LHCN-M2 (cell line): ENCODE data around the gene MGAT5. TPM values are rescaled to one million over a fixed set of nuclear protein-coding genes. Genes with fewer than 3 reads are reported as not detected.
A peak's percentile ranks its signal among the peaks of the same experiment; 100 is the strongest.
"Not testable (repeated sequence)": the region's sequence is repeated elsewhere in the genome, so short reads cannot be mapped to it uniquely, and the experiment has no call there.

Source experiments
- DNase-seq: peaks from one replicate; pipeline ENCODE4 v3.0.0-alpha.2; 2012; ENCODE audit warnings: low read depth
- total RNA-seq: library from RNA; depleted of rRNA; stranded (reverse); fragments of >200 nt; gene quantifications from 2 replicates; pipeline ENCODE4 v1.2.3, GENCODE V29; 2014

The MGAT5 gene
- total RNA-seq, 1 experiment from 2014 or later, result 33.1 TPM

DNA sequence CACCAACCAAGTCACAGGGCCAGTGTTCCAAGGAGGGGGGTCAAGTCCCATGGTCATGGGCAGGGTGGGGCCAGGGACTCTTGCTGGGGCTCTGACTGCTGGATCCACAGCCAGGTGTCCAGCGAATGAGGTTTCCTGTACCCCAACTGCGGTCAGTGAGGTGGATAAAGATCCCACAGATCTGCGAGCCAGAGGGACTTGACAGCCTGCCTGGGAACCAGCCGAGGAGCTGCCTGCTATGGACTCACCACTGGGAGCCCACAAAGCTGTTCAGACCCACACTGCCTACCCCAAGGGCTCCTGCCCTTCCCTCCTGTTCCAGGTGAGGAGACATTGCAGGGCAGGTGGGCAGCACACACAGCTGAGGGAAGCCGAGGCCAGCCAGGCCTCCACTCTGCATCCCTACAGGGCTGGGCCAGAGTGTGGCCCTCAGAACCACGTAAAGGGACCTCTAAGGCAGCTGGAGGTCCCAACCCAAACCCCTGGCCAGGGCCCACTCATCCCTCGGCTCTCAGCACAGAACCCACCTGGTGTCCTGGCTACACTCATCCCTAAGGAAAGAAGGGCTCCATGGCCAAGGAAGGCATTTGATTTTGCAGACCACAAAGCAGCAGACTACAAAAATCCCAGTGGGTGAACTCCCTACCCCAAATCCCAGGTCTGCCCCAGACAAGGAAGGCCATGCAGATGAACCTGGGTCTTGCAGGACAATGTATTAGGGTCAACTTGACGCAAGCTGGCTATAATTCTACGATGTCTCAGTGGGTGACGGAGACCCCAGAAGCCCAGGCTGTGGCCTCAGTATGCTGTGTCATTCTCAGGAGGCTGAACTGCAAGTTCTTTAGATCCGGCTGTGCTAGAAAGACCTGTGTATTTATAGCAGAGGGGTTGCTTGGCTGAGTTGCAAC is 209.2 kb downstream of the MGAT5 start:
- DNase-seq, result no peak

DNA sequence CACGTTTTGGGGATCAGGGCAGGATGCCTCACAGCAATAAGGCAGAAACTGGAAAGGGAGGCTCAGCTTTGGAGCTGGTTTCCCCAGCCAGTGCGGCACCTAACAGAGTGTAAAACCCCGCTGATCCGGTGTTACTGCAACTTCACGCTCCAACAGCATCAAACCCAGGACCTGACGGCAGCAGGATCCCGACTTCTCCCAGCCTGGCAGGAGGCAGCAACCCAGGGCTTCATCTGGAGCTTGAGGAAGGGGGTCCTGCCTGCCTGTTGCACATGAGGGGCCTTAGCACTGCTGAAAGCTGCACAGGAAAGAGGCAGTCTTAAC is 209.8 kb downstream of the MGAT5 start:
- no peak for DNase-seq

DNA sequence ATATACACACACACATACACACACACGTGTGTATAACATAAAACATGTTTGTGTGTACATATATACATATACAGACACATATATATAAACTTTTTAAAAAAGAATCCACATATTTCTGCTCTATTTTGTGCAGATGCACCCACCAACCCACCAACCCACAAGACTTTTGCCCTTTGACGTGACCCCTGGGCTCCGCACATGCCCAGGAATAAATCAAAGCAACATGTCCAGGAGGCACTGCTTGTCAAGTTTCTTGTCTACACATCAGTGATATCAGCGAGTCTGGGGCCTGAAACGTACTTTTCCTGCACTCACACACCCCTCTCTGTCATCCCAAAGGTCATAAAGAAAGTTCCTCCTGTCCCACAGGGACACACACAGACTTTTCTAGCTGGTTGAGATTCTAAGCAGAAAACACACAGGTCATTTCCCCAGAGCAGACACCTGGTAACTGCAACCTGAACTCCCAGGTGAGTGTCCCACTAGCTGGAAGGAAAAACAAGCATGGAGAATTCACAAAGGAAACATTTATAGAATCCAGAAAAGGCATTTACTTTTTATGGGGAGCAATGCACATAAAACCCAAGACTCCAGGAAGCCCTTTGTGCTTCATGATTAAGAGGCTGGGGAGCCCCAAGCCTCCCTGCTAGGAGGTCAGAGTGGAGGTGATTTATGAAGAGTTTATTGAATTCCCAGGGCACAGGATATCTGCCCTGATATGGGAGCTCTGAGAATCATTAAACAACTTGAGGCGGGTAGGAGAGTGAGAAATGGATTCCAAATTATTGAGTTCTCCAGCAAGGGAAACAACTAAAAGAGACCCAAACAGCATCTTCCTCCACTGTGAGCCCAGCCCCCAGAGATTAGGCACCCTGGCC is 211.6 kb downstream of the MGAT5 start:
- DNase-seq, result no peak

DNA sequence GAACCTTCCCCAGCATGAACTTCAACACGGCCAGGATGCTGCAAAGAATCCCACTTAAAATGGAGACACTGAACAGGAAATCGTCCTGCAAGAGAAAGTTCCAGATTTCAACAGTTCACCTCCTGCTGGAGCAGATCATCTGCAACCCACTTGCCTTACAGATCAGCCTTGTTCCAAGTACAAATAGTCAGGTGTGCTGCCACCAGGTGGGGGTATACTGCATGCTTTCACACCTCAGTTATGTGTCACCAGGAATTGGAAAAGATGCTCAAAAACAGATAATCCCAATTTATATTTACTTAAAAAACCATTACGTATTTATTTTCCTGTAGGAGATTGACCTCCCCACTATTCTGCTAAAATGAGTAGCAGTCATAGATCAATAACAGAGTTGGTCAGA is 212.3 kb downstream of the MGAT5 start:
- DNase-seq, result peak; percentile 15

DNA sequence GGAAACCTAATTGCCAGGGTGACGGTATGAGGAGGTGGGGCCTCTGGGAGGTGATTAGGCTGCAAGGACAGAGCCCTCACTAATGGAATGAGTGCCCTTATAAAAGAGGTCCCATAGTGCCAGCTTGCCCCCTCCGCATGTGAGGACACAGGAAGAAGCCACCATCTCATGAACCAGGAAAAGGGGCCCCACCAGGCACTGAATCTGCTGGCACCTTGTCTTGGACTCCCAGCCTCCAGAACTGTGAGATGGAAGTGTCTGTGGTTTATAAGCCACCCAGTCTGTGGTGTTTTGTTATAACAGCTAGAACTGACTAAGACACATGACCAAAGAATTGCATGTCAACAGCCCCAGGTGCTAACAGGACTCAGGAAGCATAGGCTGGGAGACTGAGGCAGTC is 214.3 kb downstream of the MGAT5 start:
- DNase-seq, result no peak

DNA sequence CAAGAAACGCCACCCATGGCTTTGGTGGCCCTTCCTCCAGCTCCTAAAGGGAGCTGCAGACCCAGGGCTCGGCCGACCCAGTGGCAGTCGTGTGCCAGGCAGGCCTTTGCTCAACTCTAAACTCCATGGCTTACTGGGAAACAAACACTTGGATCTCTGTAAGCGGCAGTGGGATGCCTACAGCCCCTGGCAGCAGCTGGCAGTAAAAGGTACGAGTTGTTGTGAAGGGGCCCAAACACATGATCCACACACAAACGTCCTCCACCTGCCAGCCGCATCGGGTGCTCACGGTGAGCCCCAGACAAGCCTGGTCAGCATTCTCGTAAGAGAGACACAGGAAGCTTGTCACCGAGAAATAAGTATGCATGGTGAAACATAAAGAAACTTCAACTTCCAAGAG is 214.9 kb downstream of the MGAT5 start:
- no peak for DNase-seq

DNA sequence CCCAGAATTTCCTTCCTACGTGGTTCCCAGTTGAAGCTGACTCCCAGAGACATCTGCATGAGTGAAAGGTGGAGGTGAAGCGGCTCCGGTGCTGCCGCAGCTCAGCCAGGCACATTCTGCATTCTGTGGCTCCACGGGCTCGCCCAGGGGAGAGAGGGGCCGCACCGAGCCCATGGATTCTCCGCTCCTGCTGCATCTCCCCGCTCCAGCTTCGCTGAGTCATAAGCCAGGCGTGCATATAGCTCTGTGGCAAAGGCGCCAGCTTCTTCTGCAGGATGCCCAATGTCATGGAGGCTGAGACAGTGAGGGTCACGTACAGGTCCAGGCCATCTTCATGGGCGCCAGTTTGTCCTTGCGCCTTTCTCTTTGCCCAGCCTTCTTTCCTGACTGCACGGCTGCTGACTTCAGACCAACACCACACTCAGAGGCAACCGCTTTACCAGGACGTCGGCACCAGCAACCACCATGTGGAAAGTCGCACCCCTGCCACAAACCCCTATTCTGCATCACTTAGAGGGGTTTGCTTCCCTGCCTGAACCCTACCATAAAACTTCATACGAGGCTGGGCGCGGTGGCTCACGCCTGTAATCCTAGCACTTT is 215.7 kb downstream of the MGAT5 start:
- no peak for DNase-seq

DNA sequence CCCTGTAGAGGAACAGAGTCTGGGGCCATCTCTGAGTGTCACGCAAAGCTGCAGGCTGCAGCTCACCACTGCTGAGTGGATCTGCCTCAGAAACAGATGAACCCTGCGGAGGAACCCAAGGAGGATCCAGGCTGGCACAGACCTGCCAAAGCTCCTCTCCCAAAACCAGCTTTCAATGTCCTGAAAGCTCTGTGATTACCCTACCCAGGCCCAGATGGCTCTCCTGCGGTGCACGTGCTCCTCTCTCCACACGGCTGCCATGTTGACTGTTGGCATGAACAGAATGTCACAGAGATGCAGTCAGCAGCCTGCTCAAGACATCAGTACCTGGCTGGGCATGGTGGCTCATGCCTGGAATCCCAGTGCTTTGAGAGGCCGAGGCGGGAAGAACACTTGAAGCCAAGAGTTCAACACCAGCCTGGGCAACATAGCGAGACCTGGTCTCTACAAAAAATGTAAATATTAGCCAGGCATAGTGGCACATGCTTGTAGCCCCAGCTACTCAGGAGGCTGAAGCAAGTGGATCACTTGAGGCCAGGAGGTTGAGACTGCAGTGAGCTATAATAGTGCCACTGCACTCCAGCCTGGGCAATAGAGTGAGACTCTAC is 216.8 kb downstream of the MGAT5 start:
- DNase-seq, result no peak

DNA sequence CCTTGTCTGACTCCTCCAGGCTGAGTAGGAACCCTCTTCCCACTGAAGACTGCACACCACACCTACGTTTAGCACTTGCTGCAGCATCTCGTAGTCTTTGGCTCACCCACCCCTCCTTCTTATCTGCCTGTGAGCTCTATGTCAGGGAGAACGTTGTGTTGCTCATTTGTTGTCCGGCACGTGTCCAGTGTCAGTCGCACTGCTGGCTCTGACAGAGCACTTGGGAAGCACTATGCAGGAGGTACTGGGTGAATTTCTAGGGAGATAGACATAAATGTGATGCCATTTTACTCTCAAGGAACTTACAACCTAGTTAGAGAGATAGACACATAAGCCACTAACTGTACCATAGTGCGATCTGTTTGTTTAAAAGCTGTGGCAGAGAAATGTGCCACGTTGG is 223.1 kb downstream of the MGAT5 start:
- DNase-seq, result not testable (repeated sequence)

DNA sequence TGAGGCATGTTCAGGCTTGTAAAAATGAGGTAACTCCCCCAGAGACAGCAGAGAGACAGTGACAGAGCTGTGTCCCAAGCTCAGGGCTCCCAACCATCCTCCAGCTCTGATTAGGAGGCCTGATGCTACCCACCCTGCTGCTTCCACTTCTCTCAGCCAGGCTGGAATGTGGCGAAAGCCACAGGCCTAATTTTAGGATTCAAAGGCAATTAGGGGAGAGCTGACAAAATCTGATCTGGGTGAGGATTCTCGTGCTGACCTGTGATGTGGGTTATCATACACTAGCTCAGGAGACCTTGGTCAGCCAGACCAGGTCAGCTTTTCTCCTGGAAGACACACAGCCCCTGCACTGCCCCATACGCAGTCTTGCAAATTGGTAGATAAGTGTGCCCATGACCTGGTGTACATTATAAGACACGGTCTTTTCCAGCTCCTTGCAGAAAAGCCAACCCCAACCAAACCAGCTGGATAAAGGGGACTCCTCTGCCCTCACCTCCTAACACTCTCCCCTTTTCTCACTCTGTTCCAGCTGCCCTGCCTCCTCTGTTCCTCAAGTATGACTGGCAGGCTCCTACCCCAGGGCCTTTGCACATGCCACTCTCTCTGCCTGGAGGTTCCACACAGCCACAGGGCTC is 225.9 kb downstream of the MGAT5 start:
- DNase-seq, result no peak

DNA sequence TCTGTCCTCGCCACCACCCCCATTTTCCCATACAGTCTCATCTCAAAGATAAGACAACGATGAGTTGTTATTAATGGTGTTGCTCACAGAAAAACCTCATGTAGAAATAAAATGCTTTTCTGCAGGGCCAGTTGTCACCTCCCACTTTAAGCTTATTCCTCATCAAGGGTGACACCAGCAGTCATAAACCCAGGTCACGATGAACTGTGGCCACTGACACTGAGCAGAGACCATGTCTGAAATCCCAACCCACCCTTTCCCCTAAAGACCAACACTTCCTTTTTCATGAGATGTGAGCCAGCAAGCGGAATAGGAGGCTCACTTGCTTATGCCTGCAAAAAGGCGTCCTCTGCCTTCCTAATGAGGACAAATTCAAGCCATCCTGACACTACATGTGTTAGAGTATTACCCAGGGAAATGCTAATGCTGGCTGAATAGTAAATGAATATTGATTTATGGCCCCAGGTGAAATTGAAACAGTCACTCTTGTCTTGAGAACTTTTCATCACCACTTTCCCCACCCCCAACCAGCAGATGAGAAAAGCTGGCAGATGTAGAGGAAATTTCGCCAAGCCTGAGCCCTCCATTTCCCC is 228.4 kb downstream of the MGAT5 start:
- no peak for DNase-seq

DNA sequence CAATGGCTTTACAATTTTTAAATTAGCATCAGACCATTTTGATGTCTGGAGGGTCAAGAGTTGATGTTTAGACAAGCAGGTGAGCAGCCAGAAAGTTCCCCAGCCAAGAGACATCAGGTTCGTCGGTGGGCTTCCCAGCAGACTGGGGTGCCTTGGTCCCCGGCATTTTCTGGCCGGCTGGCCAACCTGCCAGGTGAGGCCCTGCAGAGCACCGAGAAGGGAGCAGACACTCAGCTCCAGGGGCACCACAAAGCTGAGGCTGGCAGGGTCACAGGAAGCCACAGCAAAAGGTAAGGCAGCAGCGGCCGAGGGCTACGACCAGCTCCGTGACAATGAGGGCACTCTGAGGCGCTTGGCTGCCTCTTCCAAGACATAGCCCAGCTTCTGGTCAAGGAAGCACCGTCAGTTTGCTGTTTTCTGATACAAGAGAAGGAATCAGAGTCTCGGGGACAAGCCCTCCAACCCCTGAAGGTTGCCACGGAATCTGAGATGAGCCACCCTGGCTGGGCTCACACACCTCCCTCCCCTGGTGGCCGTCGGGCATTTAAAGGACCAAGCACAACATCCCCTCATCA is 229.0 kb downstream of the MGAT5 start:
- no peak for DNase-seq

DNA sequence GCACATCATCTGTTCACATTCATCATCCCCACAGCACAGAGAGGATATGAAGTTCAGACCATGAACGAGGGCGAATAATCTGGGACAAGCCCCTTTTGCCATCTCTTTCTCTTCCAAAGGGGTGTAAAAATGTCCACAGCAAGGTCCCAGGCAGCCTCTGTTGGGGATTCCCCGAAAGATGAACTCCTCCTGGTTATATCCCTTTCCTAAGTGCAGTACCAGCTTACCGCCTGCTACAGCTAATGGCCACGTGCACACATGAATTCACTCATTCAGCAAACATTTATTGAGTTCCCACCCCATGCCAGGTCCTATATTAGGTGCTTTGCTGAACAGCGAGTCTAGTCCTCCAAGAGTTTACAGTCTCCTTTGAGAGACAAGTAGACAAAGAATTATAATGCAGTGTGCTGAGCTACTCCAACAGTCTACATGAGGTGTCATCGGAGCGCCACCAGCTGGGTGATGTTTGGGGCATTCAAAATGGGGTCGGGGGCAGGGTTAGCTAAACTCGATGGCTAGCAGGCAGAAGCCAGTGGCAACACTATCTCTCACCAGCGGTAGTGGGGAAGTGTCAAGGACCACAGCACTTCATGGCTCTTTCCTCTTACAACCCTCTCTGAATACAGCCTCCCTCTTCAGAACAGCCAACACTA is 236.0 kb downstream of the MGAT5 start:
- no peak for DNase-seq

DNA sequence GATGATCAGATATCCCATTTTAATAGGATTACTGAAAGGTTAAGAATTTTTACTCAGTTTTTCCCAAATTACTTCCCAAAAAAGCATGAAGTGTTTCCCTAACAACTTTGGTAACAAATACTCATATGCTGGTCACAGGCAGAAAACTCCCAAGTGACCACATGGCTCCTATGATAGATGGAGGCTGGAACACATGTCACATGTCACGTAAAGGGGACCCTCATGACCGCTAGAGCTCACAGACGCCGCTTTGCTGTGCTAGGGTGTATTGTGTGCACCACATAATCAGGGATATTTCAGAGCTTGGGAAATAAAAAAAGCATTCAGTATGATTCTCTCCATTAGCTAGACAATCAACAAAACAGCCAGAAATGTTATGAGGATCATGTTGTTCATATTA is 236.7 kb downstream of the MGAT5 start:
- no peak for DNase-seq

DNA sequence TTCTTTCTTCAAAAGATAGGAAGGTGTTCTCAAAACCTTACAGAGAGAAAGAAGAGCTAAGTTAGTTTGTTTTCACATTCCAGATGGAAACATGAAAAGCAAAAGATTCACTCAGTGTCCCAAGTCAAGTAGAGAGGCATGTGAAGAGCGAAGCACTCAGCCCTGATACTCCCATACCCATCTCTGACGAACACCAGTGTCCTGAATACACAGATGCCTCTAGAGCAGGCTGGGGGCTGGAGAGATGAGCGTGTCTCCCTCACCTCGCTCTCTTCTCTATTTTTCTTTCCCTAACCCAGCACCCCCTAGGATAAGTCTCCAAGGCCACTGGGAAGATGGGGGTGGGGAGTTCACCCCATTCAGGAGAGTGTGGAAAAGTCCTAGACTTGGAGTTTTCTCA is 237.2 kb downstream of the MGAT5 start:
- no peak for DNase-seq

DNA sequence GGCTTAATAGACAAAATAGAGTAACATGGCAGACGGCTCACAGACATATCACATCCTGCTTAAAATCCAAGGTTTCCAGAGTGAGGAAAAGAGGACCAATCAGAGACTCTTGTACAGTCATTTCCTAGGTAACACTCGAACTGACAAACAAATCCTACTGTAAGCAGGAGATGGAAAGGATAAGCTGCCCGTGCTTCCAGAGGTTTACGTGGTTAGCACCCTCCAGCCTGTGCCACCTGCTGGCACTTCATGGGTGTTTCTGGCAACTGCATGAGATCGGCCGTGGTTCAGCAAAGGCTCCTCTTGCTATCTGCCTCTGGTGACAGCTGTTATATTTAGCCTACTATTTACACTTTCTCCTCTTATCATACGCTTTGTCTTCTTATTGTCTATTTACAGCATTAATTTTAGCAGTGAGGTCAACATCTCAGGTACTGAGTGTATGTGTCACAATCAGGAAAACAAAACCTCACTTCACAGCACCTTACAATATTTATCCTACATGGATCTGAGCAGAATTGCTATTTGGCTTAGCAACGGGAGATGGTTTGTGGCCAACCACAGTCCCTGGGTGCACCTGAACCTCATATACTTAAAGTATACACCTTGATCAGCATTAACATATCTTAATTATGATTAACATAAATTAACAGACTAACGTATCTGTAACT is 238.0 kb downstream of the MGAT5 start:
- DNase-seq, result peak; percentile 28

DNA sequence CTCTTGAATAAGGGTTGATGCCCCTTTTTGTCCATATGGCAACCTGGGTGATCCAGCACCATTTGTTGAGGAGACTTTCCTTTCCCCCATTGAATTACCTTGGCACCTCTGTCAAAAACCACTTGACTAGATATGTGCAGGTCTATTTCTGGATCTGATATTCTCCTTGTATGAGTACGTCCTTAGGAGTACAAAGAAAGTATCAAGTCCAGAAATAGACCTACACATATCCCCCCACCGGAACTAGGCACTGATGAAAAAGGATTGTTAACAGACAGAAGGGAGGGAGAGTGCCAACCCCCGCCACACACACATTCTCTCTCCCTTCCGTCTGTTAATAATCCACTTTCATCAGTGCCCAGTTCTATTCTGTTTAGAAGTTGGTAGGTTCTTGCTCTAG is 239.9 kb downstream of the MGAT5 start:
- no peak for DNase-seq

DNA sequence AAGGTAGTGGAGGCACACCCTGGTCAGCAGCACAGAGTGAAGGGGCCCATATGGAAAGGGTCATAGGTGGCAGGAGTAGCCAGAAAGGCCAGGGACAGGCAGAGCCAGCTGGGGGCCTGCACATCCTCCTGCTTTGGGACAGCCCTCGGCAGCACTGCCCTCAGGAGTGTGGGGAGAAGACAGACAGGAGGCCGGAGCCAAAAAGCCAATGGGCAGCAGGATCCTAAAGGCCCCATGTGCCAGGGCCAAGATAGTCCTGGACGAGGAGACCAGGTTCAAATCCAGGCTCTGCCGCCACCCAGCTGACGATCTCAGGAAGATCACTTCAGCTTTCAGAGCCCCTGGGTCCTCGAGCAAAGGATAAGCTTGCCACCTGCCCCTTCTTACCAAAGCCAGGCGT is 244.8 kb downstream of the MGAT5 start:
- no peak for DNase-seq

DNA sequence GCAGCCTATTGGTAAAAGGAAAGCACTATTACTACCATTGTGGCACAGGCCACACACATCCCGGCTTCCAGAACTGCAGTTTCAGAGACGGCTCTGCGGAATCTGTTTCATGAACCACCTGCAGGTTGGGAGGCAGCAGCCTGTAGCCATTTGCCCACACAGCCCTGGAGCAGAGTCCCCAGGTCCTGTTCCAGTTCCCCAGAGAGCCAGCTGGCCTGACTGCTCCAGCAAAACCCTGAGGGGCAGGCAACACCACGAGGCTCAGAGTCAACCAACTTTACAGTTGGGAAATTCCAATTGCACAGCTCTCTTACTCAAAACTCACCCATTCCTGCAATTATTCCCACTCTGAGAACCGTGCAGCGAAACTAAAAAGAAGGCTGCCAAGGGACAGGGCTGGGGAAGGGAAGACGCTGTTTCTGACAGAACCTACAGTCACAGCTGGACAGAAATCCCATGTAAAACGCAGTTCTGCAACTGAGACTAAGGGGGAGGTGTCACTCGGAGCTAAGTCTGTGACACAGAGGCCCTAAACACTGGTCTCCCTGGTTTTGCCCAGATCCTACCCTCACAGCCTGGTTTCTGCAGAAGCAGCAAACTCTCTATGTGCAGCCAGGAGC is 245.5 kb downstream of the MGAT5 start:
- no peak for DNase-seq
